Hepatocyte (in vitro differentiated cells): ENCODE data around the gene IL31. TPM values are rescaled to one million over a fixed set of nuclear protein-coding genes. Genes with fewer than 3 reads are reported as not detected.
A peak's percentile ranks its signal among the peaks of the same experiment; 100 is the strongest.

Source experiments
- DNase-seq: peaks from one replicate; pipeline ENCODE4 v3.0.0-alpha.2; 2016; ENCODE audit warnings: low spot score
- H2AFZ ChIP-seq: fragments of 200-600 bp; sonication (generic); 2 replicates; pipeline ENCODE4 v1.6.0; 2016; ENCODE audit warnings: antibody characterized with exemption, mild to moderate bottlenecking
- H3K27ac ChIP-seq: fragments of 200-600 bp; sonication (generic); 2 replicates; pipeline ENCODE4 v1.5.1; 2016; ENCODE audit warnings: mild to moderate bottlenecking
- H3K27me3 ChIP-seq: fragments of 200-600 bp; sonication (generic); 2 replicates; pipeline ENCODE4 v1.6.1; 2016
- H3K36me3 ChIP-seq: fragments of 200-600 bp; sonication (generic); replicated peaks from 2 replicates; pipeline ENCODE4 v1.5.1; 2016; ENCODE audit warnings: low read depth; ENCODE audit not compliant: insufficient read depth
- H3K4me1 ChIP-seq: fragments of 200-600 bp; sonication (generic); 2 replicates; pipeline ENCODE4 v1.5.1; 2016; ENCODE audit warnings: mild to moderate bottlenecking, moderate library complexity; ENCODE audit not compliant: insufficient read depth
- H3K4me2 ChIP-seq: fragments of 200-600 bp; sonication (generic); 2 replicates; pipeline ENCODE4 v1.6.0; 2016
- H3K4me3 ChIP-seq: fragments of 200-600 bp; sonication (generic); 2 replicates; pipeline ENCODE4 v1.5.1; 2016; ENCODE audit warnings: mild to moderate bottlenecking
- H3K79me2 ChIP-seq: fragments of 200-600 bp; sonication (generic); 2 replicates; pipeline ENCODE4 v1.6.0; 2017; ENCODE audit warnings: mild to moderate bottlenecking
- H3K9me2 ChIP-seq: fragments of 200-600 bp; sonication (generic); replicated peaks from 2 replicates; pipeline ENCODE4 v1.6.0; 2017; ENCODE audit warnings: mild to moderate bottlenecking; ENCODE audit not compliant: insufficient read depth
- H3K9me3 ChIP-seq: fragments of 200-600 bp; sonication (generic); 2 replicates; pipeline ENCODE4 v1.5.1; 2016; ENCODE audit warnings: low read depth, mild to moderate bottlenecking
- H4K20me1 ChIP-seq: fragments of 200-600 bp; sonication (generic); 2 replicates; pipeline ENCODE4 v1.6.0; 2016; ENCODE audit warnings: mild to moderate bottlenecking; ENCODE audit not compliant: insufficient read depth, poor library complexity, severe bottlenecking
- EZH2 ChIP-seq: fragments of 200-600 bp; sonication (generic); IDR thresholded peaks from 2 replicates; pipeline ENCODE4 v1.6.1; 2016; ENCODE audit warnings: antibody characterized with exemption, mild to moderate bottlenecking, borderline replicate concordance
- EZH2phosphoT487 ChIP-seq: fragments of 200-600 bp; sonication (generic); IDR thresholded peaks from one replicate; pipeline ENCODE4 v1.6.1; 2018; ENCODE audit warnings: antibody characterized with exemption, mild to moderate bottlenecking, low read depth, moderate library complexity; ENCODE audit not compliant: unreplicated experiment, severe bottlenecking
- WGBS: methylation state at CpG from one replicate; pipeline ENCODE4 v1.1.6; 2016; ENCODE audit warnings: low lambda C conversion rate; ENCODE audit errors: missing lambda C conversion rate; 5-methylcytosine and 5-hydroxymethylcytosine counted together
- polyA plus RNA-seq: library from polyadenylated mRNA; unstranded; fragments of >200 nt; fragmentation: Nextera tagmentation; extraction: Ambion mirVana; gene quantifications from 2 replicates; pipeline ENCODE4 v1.2.1, GENCODE V29; 2016
- total RNA-seq: library from RNA; depleted of rRNA; stranded (reverse); fragments of >200 nt; gene quantifications from 2 replicates; pipeline ENCODE4 v1.2.3, GENCODE V29; 2014
- TF ChIP-seq, protein P1 (sequence below): fragments of 200-600 bp; sonication (generic); IDR thresholded peaks from 2 replicates; pipeline ENCODE4 v1.5.1; 2016; ENCODE audit warnings: antibody characterized with exemption, mild to moderate bottlenecking; ENCODE audit not compliant: poor library complexity

IL31 gene
- total and polyA plus RNA-seq, 2 experiments from 2014 or later = not detected

DNA sequence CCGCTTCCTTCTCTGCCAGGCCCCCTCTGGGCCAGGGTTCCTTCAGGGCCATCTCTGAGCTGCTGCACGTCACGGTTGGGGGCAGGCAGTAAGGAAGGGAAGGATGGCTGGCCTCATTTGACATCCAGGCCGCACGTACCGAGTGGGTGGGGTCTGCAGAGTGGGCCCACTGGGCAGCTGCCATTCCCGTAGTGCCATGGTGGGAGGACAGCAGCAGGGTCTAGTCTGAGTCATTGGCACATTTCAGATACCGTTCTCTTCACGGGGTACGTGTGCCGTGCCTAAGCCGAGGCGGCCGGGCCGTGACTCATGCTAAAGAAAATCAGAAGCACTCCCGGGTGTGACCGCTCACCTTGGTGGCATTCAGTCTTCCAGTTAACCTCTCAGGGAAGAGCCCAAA lies 43.9 kb downstream of the IL31 start:
- no peak for DNase-seq
- Histone ChIP-seq H2AFZ (no peak overlapping the region), H3K4me3 (no peak overlapping the region), H3K4me1 (no peaks in the 10 kb centered on the region), H3K9me3 (no peaks in the 10 kb centered on the region), H3K4me2 (no peak overlapping the region), H3K27me3 (no peaks in the 10 kb centered on the region), H3K27ac (no peak overlapping the region), H3K9me2 (no peaks in the 10 kb centered on the region), H3K79me2 (peaks cover 13% of the 10 kb centered on the region), H3K36me3 (no peaks in the 10 kb centered on the region), H4K20me1 (peaks cover 2% of the 10 kb centered on the region)
- TF ChIP-seq, protein P1, sequence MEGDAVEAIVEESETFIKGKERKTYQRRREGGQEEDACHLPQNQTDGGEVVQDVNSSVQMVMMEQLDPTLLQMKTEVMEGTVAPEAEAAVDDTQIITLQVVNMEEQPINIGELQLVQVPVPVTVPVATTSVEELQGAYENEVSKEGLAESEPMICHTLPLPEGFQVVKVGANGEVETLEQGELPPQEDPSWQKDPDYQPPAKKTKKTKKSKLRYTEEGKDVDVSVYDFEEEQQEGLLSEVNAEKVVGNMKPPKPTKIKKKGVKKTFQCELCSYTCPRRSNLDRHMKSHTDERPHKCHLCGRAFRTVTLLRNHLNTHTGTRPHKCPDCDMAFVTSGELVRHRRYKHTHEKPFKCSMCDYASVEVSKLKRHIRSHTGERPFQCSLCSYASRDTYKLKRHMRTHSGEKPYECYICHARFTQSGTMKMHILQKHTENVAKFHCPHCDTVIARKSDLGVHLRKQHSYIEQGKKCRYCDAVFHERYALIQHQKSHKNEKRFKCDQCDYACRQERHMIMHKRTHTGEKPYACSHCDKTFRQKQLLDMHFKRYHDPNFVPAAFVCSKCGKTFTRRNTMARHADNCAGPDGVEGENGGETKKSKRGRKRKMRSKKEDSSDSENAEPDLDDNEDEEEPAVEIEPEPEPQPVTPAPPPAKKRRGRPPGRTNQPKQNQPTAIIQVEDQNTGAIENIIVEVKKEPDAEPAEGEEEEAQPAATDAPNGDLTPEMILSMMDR = no peak
- TF ChIP-seq EZH2 (no peak), EZH2phosphoT487 (no peak)
- WGBS = 96% methylated on average over 17 of the region's 17 CpGs

GRCh38 chr12:122129131-122129530 lies 44.9 kb downstream of the IL31 start:
- Histone ChIP-seq H3K4me3 (no peak overlapping the region), H3K9me3 (no peaks in the 10 kb centered on the region), H3K4me1 (no peaks in the 10 kb centered on the region), H3K36me3 (no peaks in the 10 kb centered on the region), H3K79me2 (peaks cover 21% of the 10 kb centered on the region), H3K27ac (no peak overlapping the region), H2AFZ (no peak overlapping the region), H3K9me2 (no peaks in the 10 kb centered on the region), H4K20me1 (peaks cover 2% of the 10 kb centered on the region), H3K27me3 (no peaks in the 10 kb centered on the region), H3K4me2 (no peak overlapping the region)
- peak; percentile 1 for DNase-seq
- TF ChIP-seq EZH2phosphoT487 (no peak), EZH2 (no peak)
- TF ChIP-seq, protein P1 = no peak
- 96% methylated on average over 13 of the region's 13 CpGs for WGBS

DNA sequence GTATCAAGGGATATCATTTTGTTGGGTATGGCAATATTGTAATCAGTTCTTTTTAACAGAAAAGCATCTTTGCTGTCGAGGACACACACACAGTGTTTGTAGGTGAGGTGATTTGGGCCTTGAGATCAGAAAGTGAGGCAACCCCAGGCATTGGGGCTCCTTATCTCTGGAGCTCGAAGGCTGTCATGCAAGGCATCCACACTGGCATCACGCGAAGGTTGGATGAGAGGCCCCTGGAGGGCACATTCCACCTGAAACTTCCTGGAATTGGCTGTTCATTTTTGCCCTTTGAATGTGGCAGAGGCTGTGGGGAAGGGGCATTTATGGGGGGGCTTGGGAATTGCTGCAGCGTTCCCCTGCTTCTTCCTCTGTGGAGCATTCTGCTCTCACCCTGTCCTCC lies 45.5 kb downstream of the IL31 start:
- Histone ChIP-seq H3K9me3 (no peaks in the 10 kb centered on the region), H3K79me2 (peaks cover 26% of the 10 kb centered on the region), H3K9me2 (no peaks in the 10 kb centered on the region), H3K4me2 (no peak overlapping the region), H3K4me1 (no peaks in the 10 kb centered on the region), H2AFZ (no peak overlapping the region), H3K27me3 (no peaks in the 10 kb centered on the region), H3K4me3 (no peak overlapping the region), H3K36me3 (no peaks in the 10 kb centered on the region), H3K27ac (no peak overlapping the region), H4K20me1 (peaks cover 2% of the 10 kb centered on the region)
- DNase-seq = no peak
- TF ChIP-seq, protein P1 = no peak
- TF ChIP-seq EZH2 (no peak), EZH2phosphoT487 (no peak)
- 96% methylated on average over 5 of the region's 5 CpGs for WGBS

DNA sequence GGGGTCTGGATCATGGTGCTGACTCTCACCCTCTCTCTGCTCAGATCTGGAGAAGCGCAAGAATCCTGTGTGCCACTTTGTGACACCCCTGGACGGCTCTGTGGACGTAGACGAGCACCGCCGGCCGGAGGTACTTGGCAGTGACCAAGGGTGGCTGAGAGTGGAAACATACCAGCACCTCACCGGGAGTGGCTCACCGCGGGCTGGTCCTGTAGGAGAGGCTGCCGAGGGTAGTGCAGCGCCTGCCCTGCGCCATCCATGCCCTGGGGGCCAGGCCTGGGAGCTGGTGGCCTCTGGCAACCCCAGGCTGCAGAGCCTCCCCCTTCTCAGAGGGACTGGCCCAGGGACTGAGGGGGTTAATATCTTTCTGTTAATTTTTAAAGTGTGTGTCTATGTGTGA lies 46.2 kb downstream of the IL31 start:
- no peaks in the 10 kb centered on the region for H3K9me2 ChIP-seq
- no peak overlapping the region for H3K4me3 ChIP-seq
- no peak overlapping the region for H2AFZ ChIP-seq
- H3K79me2 ChIP-seq = peaks cover 29% of the 10 kb centered on the region
- H3K4me2 ChIP-seq = no peak overlapping the region
- H3K4me1 ChIP-seq = no peaks in the 10 kb centered on the region
- DNase-seq = no peak
- no peak overlapping the region for H3K27ac ChIP-seq
- TF ChIP-seq EZH2 (no peak), EZH2phosphoT487 (no peak)
- TF ChIP-seq, protein P1 = no peak
- H3K36me3 ChIP-seq = no peaks in the 10 kb centered on the region
- no peaks in the 10 kb centered on the region for H3K9me3 ChIP-seq
- H3K27me3 ChIP-seq = no peaks in the 10 kb centered on the region
- WGBS = 98% methylated on average over 13 of the region's 13 CpGs
- peaks cover 2% of the 10 kb centered on the region for H4K20me1 ChIP-seq
